Nephron (organoid): Measurements from ENCODE around the gene JAG1.

Experiments
- H3K27ac Mint-ChIP-seq, 3 experiments: 2 replicates each; pipeline ENCODE4 v1.8.0; 2020; ENCODE audit warnings: mixed read lengths in 3 of 3, mild to moderate bottlenecking in 2 of 3, moderate library complexity in 1 of 3
- H3K27me3 Mint-ChIP-seq: 2 replicates; pipeline ENCODE4 v1.8.0; 2021; ENCODE audit warnings: low read depth, mild to moderate bottlenecking, moderate library complexity, mixed read lengths
- H3K36me3 Mint-ChIP-seq: 2 replicates; pipeline ENCODE4 v1.8.0; 2020; ENCODE audit warnings: low read depth, mixed read lengths
- H3K4me1 Mint-ChIP-seq: 2 replicates; pipeline ENCODE4 v1.8.0; 2020; ENCODE audit warnings: mixed read lengths
- H3K4me3 Mint-ChIP-seq, 3 experiments: 2 replicates each; pipeline ENCODE4 v1.8.0; 2020; ENCODE audit warnings: mild to moderate bottlenecking in 3 of 3, mixed read lengths in 3 of 3, moderate library complexity in 2 of 3
- H3K9me3 Mint-ChIP-seq: 2 replicates; pipeline ENCODE4 v1.8.0; 2020; ENCODE audit warnings: mixed read lengths
- CTCF ChIP-seq, 3 experiments: fragments of 200-600 bp; sonication (generic); IDR thresholded peaks; one replicate each; pipeline ENCODE4 v1.5.0; 2021; ENCODE audit warnings: antibody characterized with exemption in 3 of 3; ENCODE audit not compliant: unreplicated experiment in 3 of 3

The JAG1 gene

DNA sequence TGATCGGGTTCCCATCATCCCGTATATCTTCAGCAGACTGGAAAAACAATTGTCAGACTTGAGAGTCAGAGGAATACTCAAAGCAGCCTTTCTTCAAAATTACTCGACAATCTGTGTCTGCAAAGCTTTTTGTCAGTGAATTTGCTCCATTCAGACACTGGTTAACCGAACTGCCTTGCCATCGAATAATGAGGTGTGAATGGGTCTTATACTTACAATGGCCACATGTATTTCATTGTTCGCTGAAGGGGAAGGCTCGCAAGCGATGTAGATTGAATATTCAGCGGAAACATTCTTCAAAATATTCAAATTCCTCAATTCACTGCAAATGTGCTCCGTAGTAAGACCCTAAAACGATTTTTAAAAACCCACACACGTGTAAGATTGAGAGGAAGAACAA lies 32.9 kb downstream of the JAG1 start:
- H3K4me3 Mint-ChIP-seq: no peak overlapping the region
- H3K27me3 Mint-ChIP-seq: no peaks in the 10 kb centered on the region
- TF ChIP-seq CTCF (IDR thresholded peaks at IDR 0.05; ENCODE audit: unreplicated experiment in 3 of 3): no peak
- peak overlapping the region in 2 of 3 experiments; percentile 50 to 82 for H3K27ac Mint-ChIP-seq
- H3K4me1 Mint-ChIP-seq: peaks cover 70% of the 10 kb centered on the region
- H3K9me3 Mint-ChIP-seq: no peaks in the 10 kb centered on the region
- peaks cover 85% of the 10 kb centered on the region for H3K36me3 Mint-ChIP-seq

GRCh38 chr20:10639737-10640556 lies 33.9 kb downstream of the JAG1 start:
- Mint-ChIP-seq H3K9me3 (no peaks in the 10 kb centered on the region), H3K4me1 (peaks cover 70% of the 10 kb centered on the region), H3K27me3 (no peaks in the 10 kb centered on the region), H3K27ac (peak overlapping the region; percentile 45 to 82 (median 50)), H3K4me3 (no peak overlapping the region), H3K36me3 (peaks cover 76% of the 10 kb centered on the region)
- no peak for TF ChIP-seq CTCF (IDR thresholded peaks at IDR 0.05; ENCODE audit: unreplicated experiment in 3 of 3)

GRCh38 chr20:10639077-10639736 lies 34.6 kb downstream of the JAG1 start:
- no peaks in the 10 kb centered on the region for H3K27me3 Mint-ChIP-seq
- no peaks in the 10 kb centered on the region for H3K9me3 Mint-ChIP-seq
- peaks cover 71% of the 10 kb centered on the region for H3K4me1 Mint-ChIP-seq
- H3K36me3 Mint-ChIP-seq: peaks cover 68% of the 10 kb centered on the region
- H3K27ac Mint-ChIP-seq: peak overlapping the region; percentile 19 to 82 (median 45)
- no peak overlapping the region for H3K4me3 Mint-ChIP-seq
- no peak for TF ChIP-seq CTCF (IDR thresholded peaks at IDR 0.05; ENCODE audit: unreplicated experiment in 3 of 3)

DNA sequence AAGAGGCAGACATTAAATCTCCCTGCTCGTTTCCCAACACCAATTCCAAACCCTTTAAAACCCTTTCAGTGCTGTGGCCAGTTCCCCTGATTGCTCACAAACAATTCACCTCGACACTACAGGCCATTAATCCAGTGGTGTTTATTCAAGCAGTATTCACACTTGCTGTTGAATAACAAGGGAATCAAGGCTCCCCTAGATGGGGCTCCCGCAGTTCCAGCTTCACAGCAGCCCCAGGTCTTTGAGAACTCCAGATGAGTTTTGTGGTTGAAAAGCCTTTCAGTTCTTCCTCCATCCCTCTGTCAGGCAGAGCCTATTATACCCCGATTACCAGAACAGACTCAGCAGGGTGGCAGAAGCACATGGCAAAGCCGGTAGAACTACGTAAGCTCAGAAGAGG lies 36.2 kb downstream of the JAG1 start:
- H3K27me3 Mint-ChIP-seq: peaks cover 5% of the 10 kb centered on the region
- H3K4me3 Mint-ChIP-seq: no peak overlapping the region
- H3K9me3 Mint-ChIP-seq: no peaks in the 10 kb centered on the region
- TF ChIP-seq CTCF (IDR thresholded peaks at IDR 0.05; ENCODE audit: unreplicated experiment in 3 of 3): no peak
- H3K4me1 Mint-ChIP-seq: peaks cover 67% of the 10 kb centered on the region
- peaks cover 52% of the 10 kb centered on the region for H3K36me3 Mint-ChIP-seq
- peak overlapping the region; percentile 44 to 94 (median 77) for H3K27ac Mint-ChIP-seq

GRCh38 chr20:10637031-10637559 lies 36.7 kb downstream of the JAG1 start:
- Mint-ChIP-seq H3K27me3 (peaks cover 7% of the 10 kb centered on the region), H3K27ac (peak overlapping the region; percentile 74 to 94 (median 77)), H3K4me1 (peaks cover 67% of the 10 kb centered on the region), H3K9me3 (no peaks in the 10 kb centered on the region), H3K4me3 (peak overlapping the region in 1 of 3 experiments; percentile 15), H3K36me3 (peaks cover 47% of the 10 kb centered on the region)
- TF ChIP-seq CTCF (IDR thresholded peaks at IDR 0.05; ENCODE audit: unreplicated experiment in 3 of 3): no peak
